ENCODE measurements around the gene HNRNPF.
"Not testable (repeated sequence)": the region's sequence is repeated elsewhere in the genome, so short reads cannot be mapped to it uniquely, and the experiment has no call there.

GRCh38 chr10:43446219-43447017 lies 37.4 kb upstream of the HNRNPF start:
- TF ChIP-seq CTCF (IDR thresholded peaks at IDR 0.05; ENCODE audit: low read depth, low read length); MAX (IDR thresholded peaks at IDR 0.05; ENCODE audit: low read depth, low read length); POLR2A (IDR thresholded peaks at IDR 0.05; ENCODE audit: extremely low read depth, insufficient read length); MYC (IDR thresholded peaks at IDR 0.05; ENCODE audit: low read depth, low read length): not testable (repeated sequence)
